GM23338 (cell line): ENCODE measurements around the gene TMEM229A. TPM values are rescaled to one million over a fixed set of nuclear protein-coding genes. Genes with fewer than 3 reads are reported as not detected.

Source experiments
- ATAC-seq: fragments of 200-7000 bp; cut with Tn5 transposase; 3 replicates; pipeline ENCODE4 v1.9.1; 2020
- DNase-seq: peaks from one replicate; pipeline ENCODE4 v3.0.0-alpha.2; 2015; ENCODE audit warnings: low spot score
- H2AFZ ChIP-seq: fragments of 200-600 bp; sonication (generic); 2 replicates; pipeline ENCODE4 v1.8.0; 2016; ENCODE audit warnings: antibody characterized with exemption, mild to moderate bottlenecking, moderate library complexity
- H3F3A ChIP-seq: fragments of 200-600 bp; sonication (generic); replicated peaks from 2 replicates; pipeline ENCODE4 v1.8.0; 2017; ENCODE audit warnings: antibody characterized with exemption, mixed run types, low read depth
- H3K27ac ChIP-seq: fragments of 200-600 bp; sonication (generic); 2 replicates; pipeline ENCODE4 v1.6.1; 2016; ENCODE audit warnings: low read depth
- H3K27me3 ChIP-seq: fragments of 200-600 bp; sonication (generic); 2 replicates; pipeline ENCODE4 v1.8.0; 2016; ENCODE audit warnings: mild to moderate bottlenecking, mixed run types, moderate library complexity; ENCODE audit not compliant: insufficient read depth
- H3K36me3 ChIP-seq: fragments of 200-600 bp; sonication (generic); 2 replicates; pipeline ENCODE4 v1.8.0; 2016; ENCODE audit warnings: mild to moderate bottlenecking; ENCODE audit not compliant: insufficient read depth
- H3K4me1 ChIP-seq: fragments of 200-600 bp; sonication (generic); 2 replicates; pipeline ENCODE4 v1.8.0; 2016; ENCODE audit warnings: mild to moderate bottlenecking, moderate library complexity; ENCODE audit not compliant: insufficient read depth
- H3K4me2 ChIP-seq: fragments of 200-600 bp; sonication (generic); 2 replicates; pipeline ENCODE4 v1.7.1; 2017; ENCODE audit warnings: mixed run types
- H3K4me3 ChIP-seq: fragments of 200-600 bp; sonication (generic); 2 replicates; pipeline ENCODE4 v1.6.1; 2016; ENCODE audit warnings: mixed run types
- H3K79me2 ChIP-seq: fragments of 200-600 bp; sonication (generic); replicated peaks from 2 replicates; pipeline ENCODE4 v1.8.0; 2017; ENCODE audit warnings: mild to moderate bottlenecking; ENCODE audit not compliant: insufficient read depth
- H3K9me2 ChIP-seq: fragments of 200-600 bp; sonication (generic); 2 replicates; pipeline ENCODE4 v1.8.0; 2017; ENCODE audit not compliant: insufficient read depth
- H4K20me1 ChIP-seq: fragments of 200-600 bp; sonication (generic); replicated peaks from 2 replicates; pipeline ENCODE4 v1.8.0; 2017; ENCODE audit warnings: mild to moderate bottlenecking; ENCODE audit not compliant: insufficient read depth
- H3K27ac Mint-ChIP-seq: 2 replicates; pipeline ENCODE4 v1.8.0; 2020; ENCODE audit warnings: inconsistent platforms, mild to moderate bottlenecking, moderate library complexity, mixed read lengths
- H3K27me3 Mint-ChIP-seq: 3 replicates; pipeline ENCODE4 v1.8.0; 2022; ENCODE audit warnings: low read depth, mild to moderate bottlenecking, moderate library complexity, mixed read lengths, inconsistent platforms; ENCODE audit not compliant: insufficient read depth, poor library complexity
- H3K36me3 Mint-ChIP-seq: 3 replicates; pipeline ENCODE4 v1.8.0; 2021; ENCODE audit warnings: low read depth, mild to moderate bottlenecking, inconsistent platforms, moderate library complexity, mixed read lengths
- H3K4me1 Mint-ChIP-seq: 3 replicates; pipeline ENCODE4 v1.8.0; 2020; ENCODE audit warnings: mild to moderate bottlenecking, inconsistent platforms, mixed read lengths
- H3K4me3 Mint-ChIP-seq: 3 replicates; pipeline ENCODE4 v1.8.0; 2021; ENCODE audit warnings: moderate library complexity, mild to moderate bottlenecking, inconsistent platforms, mixed read lengths
- H3K9me3 Mint-ChIP-seq: 3 replicates; pipeline ENCODE4 v1.8.0; 2020; ENCODE audit warnings: moderate library complexity, mild to moderate bottlenecking, inconsistent platforms, mixed read lengths
- CREB1 ChIP-seq: fragments of 250-450 bp; sonication (Bioruptor Pico); IDR thresholded peaks from 2 replicates; pipeline ENCODE4 v1.5.0; 2020; ENCODE audit warnings: low read depth, mild to moderate bottlenecking, moderate library complexity
- CTCF ChIP-seq, 2 experiments: fragments of 200-600 bp in 1 of 2; sonication (generic) in 1 of 2; conservative IDR thresholded peaks; 2 replicates each; pipeline versions ENCODE4 v1.5.1 to v1.6.1; 2016 to 2017; ENCODE audit warnings: antibody characterized with exemption in 2 of 2, low read depth in 2 of 2, mild to moderate bottlenecking in 2 of 2, moderate library complexity in 1 of 2
- ETS1 ChIP-seq: IDR thresholded peaks from 2 replicates; pipeline ENCODE4 v1.6.1; 2016; ENCODE audit warnings: antibody characterized with exemption
- EZH2 ChIP-seq: fragments of 200-600 bp; sonication (generic); IDR thresholded peaks from one replicate; pipeline ENCODE4 v1.8.0; 2017; ENCODE audit warnings: antibody characterized with exemption, mild to moderate bottlenecking, low read depth; ENCODE audit not compliant: unreplicated experiment
- EZH2phosphoT487 ChIP-seq: fragments of 200-600 bp; sonication (generic); IDR thresholded peaks from one replicate; pipeline ENCODE4 v1.8.1; 2018; ENCODE audit warnings: antibody characterized with exemption; ENCODE audit not compliant: unreplicated experiment
- JUNB ChIP-seq: IDR thresholded peaks from one replicate; pipeline ENCODE4 v1.6.1; 2016; ENCODE audit warnings: antibody characterized with exemption; ENCODE audit not compliant: unreplicated experiment
- NANOG ChIP-seq: IDR thresholded peaks from 2 replicates; pipeline ENCODE4 v1.6.1; 2016; ENCODE audit warnings: antibody characterized with exemption, borderline replicate concordance
- POLR2AphosphoS5 ChIP-seq: IDR thresholded peaks from 2 replicates; pipeline ENCODE4 v1.6.1; 2016; ENCODE audit warnings: antibody characterized with exemption, low read depth
- REST ChIP-seq: IDR thresholded peaks from one replicate; pipeline ENCODE4 v1.6.1; 2018; ENCODE audit warnings: antibody characterized with exemption; ENCODE audit not compliant: unreplicated experiment
- STAT1 ChIP-seq: IDR thresholded peaks from one replicate; pipeline ENCODE4 v1.6.1; 2016; ENCODE audit warnings: antibody characterized with exemption; ENCODE audit not compliant: unreplicated experiment
- ZNF114 ChIP-seq: fragments of 250-450 bp; sonication (Bioruptor Pico); IDR thresholded peaks from 2 replicates; pipeline ENCODE4 v1.5.0; 2020; ENCODE audit warnings: mild to moderate bottlenecking, moderate library complexity
- ZNF331 ChIP-seq: fragments of 250-450 bp; sonication (Bioruptor Pico); IDR thresholded peaks from 2 replicates; pipeline ENCODE4 v1.5.0; 2020; ENCODE audit warnings: low read depth, mild to moderate bottlenecking, moderate library complexity
- ZNF462 ChIP-seq: fragments of 250-450 bp; sonication (Bioruptor Pico); IDR thresholded peaks from 2 replicates; pipeline ENCODE4 v1.5.0; 2020; ENCODE audit warnings: mild to moderate bottlenecking, moderate library complexity
- polyA plus RNA-seq: library from polyadenylated mRNA; unstranded; fragments of >200 nt; fragmentation: Nextera tagmentation; extraction: Ambion mirVana; gene quantifications from 2 replicates; pipeline ENCODE4 v1.2.1, GENCODE V29; 2016
- total RNA-seq: library from RNA; depleted of rRNA; stranded (reverse); fragments of >200 nt; shearing (Covaris generic); gene quantifications from 2 replicates; pipeline ENCODE4 v1.2.3, GENCODE V29; 2014

The TMEM229A gene
- total and polyA plus RNA-seq, 2 experiments from 2014 or later, result 0.63 to 0.80 TPM

- H3K4me2 ChIP-seq, result no peak overlapping the region
- Mint-ChIP-seq H3K36me3 (no peaks in the 10 kb centered on the region), H3K4me3 (no peak overlapping the region), H3K9me3 (no peaks in the 10 kb centered on the region), H3K27ac (no peak overlapping the region), H3K27me3 (peaks cover 10% of the 10 kb centered on the region), H3K4me1 (peaks cover 16% of the 10 kb centered on the region)
- no peak for TF ChIP-seq NANOG
- no peak for TF ChIP-seq ZNF331 (CRISPR knock-in tag)
- TF ChIP-seq ZNF462 (CRISPR knock-in tag), result no peak
- no peak for TF ChIP-seq ZNF114 (CRISPR knock-in tag)
- TF ChIP-seq STAT1, result no peak
- TF ChIP-seq REST, result no peak
- TF ChIP-seq CREB1, result no peak
- no peak for TF ChIP-seq JUNB
- TF ChIP-seq ETS1, result no peak
- TF ChIP-seq EZH2, result no peak
- TF ChIP-seq CTCF (conservative IDR thresholded peaks at IDR 0.05; ENCODE audit: low read depth in 2 of 2), result no peak
- TF ChIP-seq EZH2phosphoT487, result no peak
- TF ChIP-seq POLR2AphosphoS5, result no peak
- no peak overlapping the region for H2AFZ ChIP-seq
- H3K79me2 ChIP-seq, result no peaks in the 10 kb centered on the region
- no peak for ATAC-seq
- H3K27me3 ChIP-seq, result no peaks in the 10 kb centered on the region
- DNase-seq, result no peak
- no peaks in the 10 kb centered on the region for H3F3A ChIP-seq
- H4K20me1 ChIP-seq, result no peaks in the 10 kb centered on the region
- H3K4me3 ChIP-seq, result no peak overlapping the region
- H3K27ac ChIP-seq, result no peak overlapping the region
- H3K9me2 ChIP-seq, result peaks cover 6% of the 10 kb centered on the region
- no peaks in the 10 kb centered on the region for H3K36me3 ChIP-seq
- H3K4me1 ChIP-seq, result peaks cover 12% of the 10 kb centered on the region; the same call in 1 of the 2 replicates
Measured at GRCh38 chr7:123993996-123994395, 38.9 kb downstream of the TMEM229A start.
